HCT116 (cell line): ENCODE measurements around the gene SEMA5B. TPM values are rescaled to one million over a fixed set of nuclear protein-coding genes. Genes with fewer than 3 reads are reported as not detected.

Experiments
- ATAC-seq: fragments of 200-7000 bp; cut with Tn5 transposase; 2 replicates; pipeline ENCODE4 v1.9.1; 2020; ENCODE audit warnings: mild to moderate bottlenecking, moderate library complexity
- BruUV-seq: library from RNA; stranded (reverse); fragments of 400-500 nt; replicated peaks from 2 replicates; lab custom pipeline; 2021; lab: Mats Ljungman, UMichigan
- CTCF ChIA-PET: fragments of 300-600 bp; sonication (Branson Sonifier 250); formaldehyde crosslinking; loops from one replicate; lab custom pipeline; 2021; ENCODE audit warnings: antibody characterized with exemption; lab: Charles Lee
- POLR2A ChIA-PET: fragments of 300-600, 350-600 bp; sonication (Branson Sonifier 250); formaldehyde crosslinking; loops from one replicate; lab custom pipeline; 2021; ENCODE audit warnings: antibody characterized with exemption; lab: Charles Lee
- RAD21 ChIA-PET, 2 experiments: fragments of 300-600 bp; sonication (Branson Sonifier 250); formaldehyde crosslinking; loops; one replicate each; lab custom pipeline; 2023; ENCODE audit warnings: low total read pairs in 2 of 2; ENCODE audit not compliant: uncharacterized antibody in 2 of 2, unreplicated experiment in 2 of 2, low non-redundant PET in 1 of 2; lab: Charles Lee
- DNase-seq: peaks from one replicate; pipeline ENCODE4 v3.0.0-alpha.2; 2010; ENCODE audit warnings: low read depth, low spot score
- H2AFZ ChIP-seq: fragments of 200-600 bp; shearing (Covaris generic), sonication (generic); 2 replicates; pipeline ENCODE4 v1.6.1; 2017; ENCODE audit warnings: low read depth, mixed run types, mixed read lengths, antibody characterized with exemption, low read length; ENCODE audit not compliant: poor library complexity, severe bottlenecking
- H3K27ac ChIP-seq: 2 replicates; pipeline ENCODE4 v1.5.1; 2012; ENCODE audit warnings: low read depth, low read length
- H3K27me3 ChIP-seq: fragments of 200-600 bp; sonication (generic); 2 replicates; pipeline ENCODE4 v1.6.1; 2016; ENCODE audit warnings: mixed run types, low read length, mixed read lengths; ENCODE audit not compliant: insufficient read depth
- H3K36me3 ChIP-seq, 2 experiments: fragments of 200-500 bp in 1 of 2; fragments of 200-600 bp in 1 of 2; sonication (Bioruptor generic) in 1 of 2; sonication (generic) in 1 of 2; 2 replicates each; pipeline versions ENCODE4 v1.5.1 to v1.6.1; 2014 to 2016; ENCODE audit warnings: low read length in 2 of 2, inconsistent platforms in 1 of 2, mixed read lengths in 1 of 2, mixed run types in 1 of 2; ENCODE audit not compliant: insufficient read depth in 2 of 2, control insufficient read depth in 1 of 2
- H3K4me1 ChIP-seq, 2 experiments: fragments of 200-600 bp in 1 of 2; sonication (generic) in 1 of 2; 2 replicates each; pipeline versions ENCODE4 v1.5.1 to v1.6.1; 2012 to 2017; ENCODE audit warnings: low read length in 2 of 2, inconsistent platforms in 1 of 2, mild to moderate bottlenecking in 1 of 2, mixed read lengths in 1 of 2, mixed run types in 1 of 2, moderate library complexity in 1 of 2; ENCODE audit not compliant: insufficient read depth in 2 of 2, control insufficient read depth in 1 of 2
- H3K4me2 ChIP-seq: fragments of 200-600 bp; sonication (generic); 2 replicates; pipeline ENCODE4 v1.6.1; 2017; ENCODE audit warnings: mixed run types, low read length, mixed read lengths
- H3K4me3 ChIP-seq, 2 experiments: fragments of 200-600 bp in 1 of 2; sonication (generic) in 1 of 2; replicated peaks in 1 of 2; 2 replicates each; pipeline ENCODE4 v1.5.1; 2011 to 2016; ENCODE audit warnings: low read length in 2 of 2, control low read depth in 1 of 2, low read depth in 1 of 2, mild to moderate bottlenecking in 1 of 2, mixed read lengths in 1 of 2, mixed run types in 1 of 2
- H3K79me2 ChIP-seq: fragments of 200-600 bp; sonication (generic); 2 replicates; pipeline ENCODE4 v1.6.1; 2017; ENCODE audit warnings: mild to moderate bottlenecking, mixed run types, low read length, moderate library complexity, mixed read lengths; ENCODE audit not compliant: insufficient read depth
- H3K9ac ChIP-seq: fragments of 200-600 bp; sonication (generic); 2 replicates; pipeline ENCODE4 v1.6.1; 2016; ENCODE audit warnings: low read length, mixed read lengths
- H3K9me2 ChIP-seq: fragments of 200-600 bp; sonication (generic), shearing (Covaris generic); 2 replicates; pipeline ENCODE4 v1.6.1; 2017; ENCODE audit warnings: mixed run types, mild to moderate bottlenecking, moderate library complexity; ENCODE audit not compliant: insufficient read depth
- H3K9me3 ChIP-seq, 2 experiments: fragments of 200-500 bp in 1 of 2; fragments of 200-600 bp in 1 of 2; sonication (Bioruptor generic) in 1 of 2; sonication (generic) in 1 of 2; 2 replicates each; pipeline ENCODE4 v1.6.1; 2014 to 2017; ENCODE audit warnings: low read length in 2 of 2, mixed read lengths in 2 of 2, inconsistent platforms in 1 of 2, low read depth in 1 of 2, mild to moderate bottlenecking in 1 of 2, mixed run types in 1 of 2, moderate library complexity in 1 of 2; ENCODE audit not compliant: control insufficient read depth in 1 of 2, insufficient read depth in 1 of 2
- H4K20me1 ChIP-seq: fragments of 200-600 bp; sonication (generic), shearing (Covaris generic); 2 replicates; pipeline ENCODE4 v1.6.1; 2017; ENCODE audit warnings: mixed run types, mild to moderate bottlenecking, moderate library complexity; ENCODE audit not compliant: insufficient read depth
- CBX3 ChIP-seq: IDR thresholded peaks from 2 replicates; pipeline ENCODE4 v1.6.1; 2012; ENCODE audit warnings: low read depth
- EGR1 ChIP-seq: IDR thresholded peaks from 2 replicates; pipeline ENCODE4 v1.6.1; 2012; ENCODE audit warnings: low read depth
- ELF1 ChIP-seq: IDR thresholded peaks from 2 replicates; pipeline ENCODE4 v1.6.1; 2012; ENCODE audit warnings: low read depth, borderline replicate concordance
- EZH2phosphoT487 ChIP-seq: fragments of 200-600 bp; IDR thresholded peaks from 2 replicates; pipeline ENCODE4 v1.6.1; 2018; ENCODE audit warnings: antibody characterized with exemption, borderline replicate concordance
- FOSL1 ChIP-seq: IDR thresholded peaks from 2 replicates; pipeline ENCODE4 v1.6.1; 2012; ENCODE audit warnings: low read depth
- JUND ChIP-seq: IDR thresholded peaks from 2 replicates; pipeline ENCODE4 v1.6.1; 2012
- POLR2AphosphoS5 ChIP-seq: IDR thresholded peaks from 2 replicates; pipeline ENCODE4 v1.6.1; 2011; ENCODE audit warnings: mild to moderate bottlenecking, low read depth, low read length, moderate library complexity
- RAD21 ChIP-seq: IDR thresholded peaks from 2 replicates; pipeline ENCODE4 v1.6.1; 2012; ENCODE audit warnings: low read depth, mild to moderate bottlenecking
- SIN3A ChIP-seq: IDR thresholded peaks from 2 replicates; pipeline ENCODE4 v1.6.1; 2012; ENCODE audit warnings: low read depth
- SP1 ChIP-seq: IDR thresholded peaks from 2 replicates; pipeline ENCODE4 v1.6.1; 2012; ENCODE audit warnings: low read depth
- SRF ChIP-seq: IDR thresholded peaks from 2 replicates; pipeline ENCODE4 v1.6.1; 2012; ENCODE audit warnings: low read depth
- TCF7L2 ChIP-seq: IDR thresholded peaks from 2 replicates; pipeline ENCODE4 v1.7.0; 2011; ENCODE audit warnings: borderline replicate concordance, inconsistent platforms; ENCODE audit not compliant: insufficient read depth, insufficient read length; ENCODE audit errors: extremely low read depth
- ZNF274 ChIP-seq: fragments of 200-500 bp; sonication (Bioruptor generic); IDR thresholded peaks from 2 replicates; pipeline ENCODE4 v1.6.1; 2014; ENCODE audit warnings: mild to moderate bottlenecking, low read depth, low read length, inconsistent platforms
- intact Hi-C: fragments of 100-400 bp; cut with micrococcal nuclease; formaldehyde crosslinking; loops from 2 replicates; pipeline ENCODE4 v1.10.0; 2022
- total RNA-seq: library from RNA; stranded (reverse); gene quantifications from one replicate; pipeline ENCODE4 v1.2.1, GENCODE V29; 2021; ENCODE audit not compliant: unreplicated experiment
- TF ChIP-seq, protein P1 (sequence below): IDR thresholded peaks from 2 replicates; pipeline ENCODE4 v1.6.1; 2011; ENCODE audit warnings: mild to moderate bottlenecking, low read length, moderate library complexity; ENCODE audit not compliant: insufficient replicate concordance; ENCODE audit errors: extremely low read depth
- TF ChIP-seq, protein P2 (sequence below): IDR thresholded peaks from 2 replicates; pipeline ENCODE4 v1.6.1; 2012
- TF ChIP-seq, protein P3 (sequence below): IDR thresholded peaks from 2 replicates; pipeline ENCODE4 v1.6.1; 2012; ENCODE audit warnings: low read depth

Gene SEMA5B
- total RNA-seq, 1 experiment from 2014 or later, result 0.15 TPM

DNA sequence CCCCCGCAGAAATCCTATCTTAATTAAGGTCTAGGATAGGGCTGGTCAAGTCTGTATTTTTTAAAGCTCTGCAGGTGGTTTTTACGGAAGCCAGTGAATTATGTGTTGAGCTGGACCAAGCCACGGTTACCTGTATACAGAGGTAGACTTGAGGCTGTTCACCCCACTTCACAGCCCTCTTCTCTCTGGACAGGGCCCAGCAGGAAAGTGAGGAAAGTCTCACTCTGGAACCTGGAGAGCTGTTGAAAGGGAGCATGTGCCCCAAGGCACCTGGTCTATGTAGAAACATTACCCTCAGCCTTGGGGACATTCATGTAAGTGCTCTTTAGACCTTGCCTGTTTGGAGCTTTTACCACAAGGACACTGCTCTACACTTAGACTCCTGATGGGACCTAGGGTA lies 6.9 kb downstream of the SEMA5B start:
- no peaks in the 10 kb centered on the region for H3K4me1 ChIP-seq
- H4K20me1 ChIP-seq, result no peaks in the 10 kb centered on the region
- DNase-seq (no peak), ATAC-seq (no peak)
- peaks cover 21% of the 10 kb centered on the region; the same call in 1 of the 2 replicates for H3K27me3 ChIP-seq
- no peaks in the 10 kb centered on the region for H3K9me3 ChIP-seq
- RAD21 ChIA-PET, result no interaction called here
- H3K9me2 ChIP-seq, result no peaks in the 10 kb centered on the region
- H3K4me3 ChIP-seq, result no peak overlapping the region
- no peaks in the 10 kb centered on the region for H3K79me2 ChIP-seq
- no peak overlapping the region for H3K27ac ChIP-seq
- H3K4me2 ChIP-seq, result no peak overlapping the region
- no TSS peak for BruUV-seq
- H2AFZ ChIP-seq, result no peak overlapping the region
- no peak for TF ChIP-seq ZNF274
- TF ChIP-seq, protein P1, sequence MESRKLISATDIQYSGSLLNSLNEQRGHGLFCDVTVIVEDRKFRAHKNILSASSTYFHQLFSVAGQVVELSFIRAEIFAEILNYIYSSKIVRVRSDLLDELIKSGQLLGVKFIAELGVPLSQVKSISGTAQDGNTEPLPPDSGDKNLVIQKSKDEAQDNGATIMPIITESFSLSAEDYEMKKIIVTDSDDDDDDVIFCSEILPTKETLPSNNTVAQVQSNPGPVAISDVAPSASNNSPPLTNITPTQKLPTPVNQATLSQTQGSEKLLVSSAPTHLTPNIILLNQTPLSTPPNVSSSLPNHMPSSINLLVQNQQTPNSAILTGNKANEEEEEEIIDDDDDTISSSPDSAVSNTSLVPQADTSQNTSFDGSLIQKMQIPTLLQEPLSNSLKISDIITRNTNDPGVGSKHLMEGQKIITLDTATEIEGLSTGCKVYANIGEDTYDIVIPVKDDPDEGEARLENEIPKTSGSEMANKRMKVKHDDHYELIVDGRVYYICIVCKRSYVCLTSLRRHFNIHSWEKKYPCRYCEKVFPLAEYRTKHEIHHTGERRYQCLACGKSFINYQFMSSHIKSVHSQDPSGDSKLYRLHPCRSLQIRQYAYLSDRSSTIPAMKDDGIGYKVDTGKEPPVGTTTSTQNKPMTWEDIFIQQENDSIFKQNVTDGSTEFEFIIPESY, result no peak
- TF ChIP-seq, protein P2, sequence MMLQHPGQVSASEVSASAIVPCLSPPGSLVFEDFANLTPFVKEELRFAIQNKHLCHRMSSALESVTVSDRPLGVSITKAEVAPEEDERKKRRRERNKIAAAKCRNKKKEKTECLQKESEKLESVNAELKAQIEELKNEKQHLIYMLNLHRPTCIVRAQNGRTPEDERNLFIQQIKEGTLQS, result no peak
- no peak for TF ChIP-seq SRF
- no peak for TF ChIP-seq EZH2phosphoT487
- no peak for TF ChIP-seq TCF7L2
- no peak for TF ChIP-seq FOSL1
- no peak for TF ChIP-seq ELF1
- no peak for TF ChIP-seq RAD21
- TF ChIP-seq, protein P3, sequence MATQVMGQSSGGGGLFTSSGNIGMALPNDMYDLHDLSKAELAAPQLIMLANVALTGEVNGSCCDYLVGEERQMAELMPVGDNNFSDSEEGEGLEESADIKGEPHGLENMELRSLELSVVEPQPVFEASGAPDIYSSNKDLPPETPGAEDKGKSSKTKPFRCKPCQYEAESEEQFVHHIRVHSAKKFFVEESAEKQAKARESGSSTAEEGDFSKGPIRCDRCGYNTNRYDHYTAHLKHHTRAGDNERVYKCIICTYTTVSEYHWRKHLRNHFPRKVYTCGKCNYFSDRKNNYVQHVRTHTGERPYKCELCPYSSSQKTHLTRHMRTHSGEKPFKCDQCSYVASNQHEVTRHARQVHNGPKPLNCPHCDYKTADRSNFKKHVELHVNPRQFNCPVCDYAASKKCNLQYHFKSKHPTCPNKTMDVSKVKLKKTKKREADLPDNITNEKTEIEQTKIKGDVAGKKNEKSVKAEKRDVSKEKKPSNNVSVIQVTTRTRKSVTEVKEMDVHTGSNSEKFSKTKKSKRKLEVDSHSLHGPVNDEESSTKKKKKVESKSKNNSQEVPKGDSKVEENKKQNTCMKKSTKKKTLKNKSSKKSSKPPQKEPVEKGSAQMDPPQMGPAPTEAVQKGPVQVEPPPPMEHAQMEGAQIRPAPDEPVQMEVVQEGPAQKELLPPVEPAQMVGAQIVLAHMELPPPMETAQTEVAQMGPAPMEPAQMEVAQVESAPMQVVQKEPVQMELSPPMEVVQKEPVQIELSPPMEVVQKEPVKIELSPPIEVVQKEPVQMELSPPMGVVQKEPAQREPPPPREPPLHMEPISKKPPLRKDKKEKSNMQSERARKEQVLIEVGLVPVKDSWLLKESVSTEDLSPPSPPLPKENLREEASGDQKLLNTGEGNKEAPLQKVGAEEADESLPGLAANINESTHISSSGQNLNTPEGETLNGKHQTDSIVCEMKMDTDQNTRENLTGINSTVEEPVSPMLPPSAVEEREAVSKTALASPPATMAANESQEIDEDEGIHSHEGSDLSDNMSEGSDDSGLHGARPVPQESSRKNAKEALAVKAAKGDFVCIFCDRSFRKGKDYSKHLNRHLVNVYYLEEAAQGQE, result no peak
- no peak for TF ChIP-seq EGR1
- no peak for TF ChIP-seq JUND
- TF ChIP-seq SP1, result no peak
- TF ChIP-seq POLR2AphosphoS5, result no peak
- no peak for TF ChIP-seq SIN3A
- TF ChIP-seq CBX3, result no peak
- TF ChIP-seq, all 23 proteins: peak for 0
- Histone ChIP-seq H3K9ac (no peak overlapping the region), H3K36me3 (no peaks in the 10 kb centered on the region)
- CTCF ChIA-PET, result interaction anchor here (0.8 kb wide), 1 partner anchor 266 kb away, joined by 3 read pairs; no protein-coding TSS in a partner anchor
- POLR2A ChIA-PET, result no interaction called here
- intact Hi-C loops, result no loop called here
